Transverse colon (tissue), 4 donors: Measurements from ENCODE around the gene RNF144A. TPM values are rescaled to one million over a fixed set of nuclear protein-coding genes. Genes with fewer than 3 reads are reported as not detected.

Source experiments
- DNase-seq: peaks from one replicate; pipeline ENCODE4 v3.0.0-alpha.2; 2019
- H3K27ac ChIP-seq, 4 donors: fragments of 200-600 bp; sonication (generic); 2 replicates each; pipeline ENCODE4 v1.5.1; 2016 to 2018; ENCODE audit warnings: inconsistent platforms in 4 of 4
- H3K27me3 ChIP-seq: fragments of 200-600 bp; sonication (generic); 2 replicates; pipeline ENCODE4 v1.5.1; 2017; ENCODE audit warnings: inconsistent platforms
- H3K36me3 ChIP-seq, 4 donors: fragments of 200-600 bp; sonication (generic); 2 replicates each; pipeline ENCODE4 v1.5.1; 2017 to 2019; ENCODE audit warnings: inconsistent platforms in 4 of 4
- H3K4me1 ChIP-seq, 4 donors: fragments of 200-600 bp; sonication (generic); 2 replicates each; pipeline ENCODE4 v1.5.1; 2017 to 2020; ENCODE audit warnings: inconsistent platforms in 4 of 4
- H3K4me3 ChIP-seq, 4 donors: fragments of 200-600 bp; sonication (generic); 1 replicate in 1 of 4; 2 replicates in 3 of 4; pipeline versions ENCODE4 v1.5.1 to v1.6.1; 2017 to 2019; ENCODE audit warnings: inconsistent platforms in 4 of 4
- H3K9me3 ChIP-seq, 2 donors: fragments of 200-600 bp; sonication (generic); 2 replicates each; pipeline ENCODE4 v1.5.1; 2017 to 2019; ENCODE audit warnings: inconsistent platforms in 2 of 2
- EP300 ChIP-seq: sonication (generic); formaldehyde crosslinking; IDR thresholded peaks from one replicate; pipeline ENCODE4 v1.6.1; 2017; ENCODE audit warnings: antibody characterized with exemption, low read depth
- POLR2A ChIP-seq: fragments of 450-650 bp; IDR thresholded peaks from one replicate; pipeline ENCODE4 v1.6.1; 2016; ENCODE audit warnings: antibody characterized with exemption, mild to moderate bottlenecking, moderate library complexity
- POLR2AphosphoS5 ChIP-seq, 3 donors: sonication (generic); formaldehyde crosslinking; IDR thresholded peaks; one replicate each; pipeline ENCODE4 v1.6.1; 2016; ENCODE audit warnings: antibody characterized with exemption in 3 of 3
- WGBS, 2 donors: methylation state at CpG; one replicate each; pipeline ENCODE4 v1.1.5; 2018; ENCODE audit warnings: low coverage in 1 of 2; 5-methylcytosine and 5-hydroxymethylcytosine counted together
- in situ Hi-C, 4 donors: fragments of 200-750 bp; cut with MboI; loops; one replicate each; pipeline versions ENCODE4 v1.15.0 to v1.15.1; 2017; ENCODE audit warnings: low sequenced_read_pairs in 3 of 4, low pct_ligation_motif_present in 1 of 4, low pct_unique_long_range_greater_than_20kb in 1 of 4
- intact Hi-C: fragments of 100-400 bp; cut with DNase I; formaldehyde crosslinking; loops from one replicate; pipeline ENCODE4 v1.15.1; 2023; ENCODE audit warnings: low total_unique reads
- total RNA-seq, 4 donors: library from RNA; depleted of rRNA; stranded (reverse); fragments of >200 nt; gene quantifications; one replicate each; pipeline ENCODE4 v1.1.0, GENCODE V29; 2016
- TF ChIP-seq, protein P1 (sequence below), 5 experiments: fragments of 200-600 bp in 3 of 5; fragments of 450-650 bp in 2 of 5; sonication (generic) in 3 of 5; IDR thresholded peaks; 1 replicate in 2 of 5; 2 replicates in 3 of 5; pipeline ENCODE4 v1.5.1; 2016 to 2017; ENCODE audit warnings: antibody characterized with exemption in 5 of 5, inconsistent platforms in 3 of 5, mild to moderate bottlenecking in 2 of 5, moderate library complexity in 1 of 5

RNF144A gene
- total RNA-seq, 4 donors from 2014 or later = 24.0 to 145 (median 83.0) TPM

DNA sequence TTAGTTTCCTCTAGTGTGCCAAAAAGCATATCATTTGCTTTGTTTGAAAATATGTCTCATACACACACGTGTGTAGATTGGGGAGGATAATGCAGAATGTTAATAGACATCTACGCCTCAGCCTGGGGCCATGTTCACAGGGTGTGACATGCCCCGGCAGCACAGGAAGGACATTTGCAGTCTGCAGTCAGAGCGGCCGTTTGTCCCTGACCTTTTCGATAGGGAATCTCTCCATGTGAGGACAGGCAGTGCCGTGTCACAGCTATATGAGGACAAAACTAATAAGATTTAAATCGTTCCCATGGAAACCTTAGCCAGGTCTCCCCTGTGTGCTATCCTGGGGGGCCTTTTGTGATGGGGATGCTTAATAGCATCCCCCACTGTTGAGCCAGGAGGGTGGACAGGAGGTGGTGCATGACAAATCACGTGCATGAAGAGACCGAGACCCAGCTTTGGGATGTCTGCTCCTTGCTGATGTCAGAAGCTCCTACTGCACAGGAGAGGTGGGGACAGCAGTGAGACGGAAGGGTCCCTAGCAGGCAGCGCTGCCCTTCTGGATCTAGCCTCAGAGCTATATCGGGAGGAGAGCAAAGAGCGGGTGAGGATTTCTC lies 100.6 kb downstream of the RNF144A start:
- Histone ChIP-seq H3K4me1 (peaks cover 4 to 12% (median 7%) of the 10 kb centered on the region in 4 donors), H3K4me3 (no peak overlapping the region), H3K27ac (no peak overlapping the region), H3K9me3 (no peaks in the 10 kb centered on the region), H3K36me3 (no peaks in the 10 kb centered on the region), H3K27me3 (no peaks in the 10 kb centered on the region)
- 83 to 85% methylated on average over 7 to 14 of the region's 14 CpGs for WGBS, 2 donors
- intact Hi-C loops (loop anchor here (10.0 kb wide), 1 partner anchor 103 kb away; the partner anchor contains the start of gene RNF144A), in situ Hi-C loops (loop anchor here in 1 of 4 donors (25.0 kb wide), 1 partner anchor 105 kb away; the partner anchor contains the start of gene RNF144A)
- TF ChIP-seq EP300 (no peak), POLR2A (no peak), POLR2AphosphoS5 (IDR thresholded peaks at IDR 0.05) (no peak)
- TF ChIP-seq, protein P1, sequence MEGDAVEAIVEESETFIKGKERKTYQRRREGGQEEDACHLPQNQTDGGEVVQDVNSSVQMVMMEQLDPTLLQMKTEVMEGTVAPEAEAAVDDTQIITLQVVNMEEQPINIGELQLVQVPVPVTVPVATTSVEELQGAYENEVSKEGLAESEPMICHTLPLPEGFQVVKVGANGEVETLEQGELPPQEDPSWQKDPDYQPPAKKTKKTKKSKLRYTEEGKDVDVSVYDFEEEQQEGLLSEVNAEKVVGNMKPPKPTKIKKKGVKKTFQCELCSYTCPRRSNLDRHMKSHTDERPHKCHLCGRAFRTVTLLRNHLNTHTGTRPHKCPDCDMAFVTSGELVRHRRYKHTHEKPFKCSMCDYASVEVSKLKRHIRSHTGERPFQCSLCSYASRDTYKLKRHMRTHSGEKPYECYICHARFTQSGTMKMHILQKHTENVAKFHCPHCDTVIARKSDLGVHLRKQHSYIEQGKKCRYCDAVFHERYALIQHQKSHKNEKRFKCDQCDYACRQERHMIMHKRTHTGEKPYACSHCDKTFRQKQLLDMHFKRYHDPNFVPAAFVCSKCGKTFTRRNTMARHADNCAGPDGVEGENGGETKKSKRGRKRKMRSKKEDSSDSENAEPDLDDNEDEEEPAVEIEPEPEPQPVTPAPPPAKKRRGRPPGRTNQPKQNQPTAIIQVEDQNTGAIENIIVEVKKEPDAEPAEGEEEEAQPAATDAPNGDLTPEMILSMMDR (IDR thresholded peaks at IDR 0.05) = no peak
- no peak for DNase-seq

DNA sequence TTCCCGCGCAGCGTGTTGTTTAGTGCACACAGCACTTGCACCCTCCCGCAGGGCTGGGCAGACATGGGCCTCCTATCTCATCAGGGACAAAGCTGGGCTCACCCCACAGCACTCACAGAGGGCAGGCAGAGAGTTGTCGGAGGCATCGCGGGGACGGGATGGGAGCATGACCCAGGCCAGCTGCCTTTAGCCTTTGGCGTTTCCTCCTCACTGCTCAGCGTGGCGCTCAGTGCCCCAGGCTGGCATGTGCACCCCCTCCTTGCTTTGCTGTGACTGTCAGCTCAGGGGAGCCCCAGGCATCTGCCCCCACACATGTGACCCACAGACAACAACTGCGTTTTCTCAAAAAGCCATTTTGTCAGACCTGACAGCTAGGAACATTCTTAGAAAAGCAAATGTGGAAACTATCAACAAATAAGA lies 101.1 kb downstream of the RNF144A start:
- no peak for DNase-seq
- Histone ChIP-seq H3K27ac (no peak overlapping the region), H3K9me3 (no peaks in the 10 kb centered on the region), H3K4me1 (peaks cover 4 to 12% (median 6%) of the 10 kb centered on the region in 4 donors), H3K36me3 (no peaks in the 10 kb centered on the region), H3K4me3 (no peak overlapping the region), H3K27me3 (no peaks in the 10 kb centered on the region)
- peak in 1 of 3 donors; percentile 13 for TF ChIP-seq POLR2AphosphoS5 (IDR thresholded peaks at IDR 0.05)
- TF ChIP-seq, protein P1 (IDR thresholded peaks at IDR 0.05) = no peak
- TF ChIP-seq EP300 = no peak
- TF ChIP-seq POLR2A = no peak
- in situ Hi-C loops (loop anchor here in 1 of 4 donors (25.0 kb wide), 1 partner anchor 106 kb away; the partner anchor contains the start of gene RNF144A), intact Hi-C loops (loop anchor here (10.0 kb wide), 1 partner anchor 103 kb away; the partner anchor contains the start of gene RNF144A)
- WGBS, 2 donors = 88 to 91% methylated on average over 9 to 12 of the region's 12 CpGs

DNA sequence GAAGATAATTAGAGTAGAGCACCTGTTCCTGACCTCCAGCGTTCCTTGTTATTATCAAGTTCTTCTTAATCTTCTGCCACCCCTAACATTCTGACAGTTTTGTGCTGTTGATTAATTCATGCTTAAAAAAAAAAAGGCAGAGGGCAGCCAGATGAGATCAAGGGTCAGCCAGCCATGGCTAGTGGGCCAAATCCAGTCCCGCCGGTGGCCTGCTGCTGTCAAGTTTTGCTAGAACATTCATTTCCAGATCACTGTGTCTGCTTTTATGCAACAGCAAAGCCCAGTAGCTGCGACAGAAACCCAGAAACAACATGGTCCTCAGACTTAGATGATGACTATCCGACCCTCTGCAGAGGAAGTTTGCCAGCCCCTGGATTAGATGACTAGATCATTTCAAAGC lies 101.6 kb downstream of the RNF144A start:
- Histone ChIP-seq H3K4me1 (peaks cover under 1 to 10% (median 6%) of the 10 kb centered on the region in 4 donors), H3K27me3 (no peaks in the 10 kb centered on the region), H3K9me3 (no peaks in the 10 kb centered on the region), H3K36me3 (no peaks in the 10 kb centered on the region), H3K4me3 (no peak overlapping the region), H3K27ac (no peak overlapping the region)
- no peak for DNase-seq
- TF ChIP-seq POLR2A (no peak), POLR2AphosphoS5 (IDR thresholded peaks at IDR 0.05) (no peak), EP300 (no peak)
- WGBS, 2 donors = 82 to 88% methylated on average over 1 to 5 of the region's 5 CpGs
- intact Hi-C loops (loop anchor here (10.0 kb wide), 1 partner anchor 104 kb away; the partner anchor contains the start of gene RNF144A), in situ Hi-C loops (loop anchor here in 1 of 4 donors (25.0 kb wide), 1 partner anchor 106 kb away; the partner anchor contains the start of gene RNF144A)

DNA sequence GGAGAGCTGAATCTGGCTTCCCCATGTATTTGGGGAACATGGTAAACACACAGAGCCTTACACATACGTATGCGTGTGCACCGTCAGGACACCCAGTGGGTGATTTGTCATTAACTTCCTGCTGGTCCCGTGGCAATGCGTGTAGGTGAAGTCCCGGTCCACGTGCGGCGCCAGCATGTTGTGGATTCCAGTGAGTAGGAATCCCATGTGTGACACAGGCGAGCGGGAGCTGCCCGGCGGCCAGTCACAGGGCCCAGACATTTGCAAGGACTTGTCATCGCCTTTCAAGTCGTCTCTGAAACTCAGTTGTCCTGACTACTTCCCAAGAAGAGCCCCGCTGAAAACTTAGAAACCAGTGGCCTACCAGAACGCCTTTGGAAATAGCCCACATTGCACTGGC lies 102.0 kb downstream of the RNF144A start:
- WGBS, 2 donors = 94% methylated on average over 17 of the region's 17 CpGs; no CpG with 5 or more reads in 1 of the 2 donors
- Histone ChIP-seq H3K4me3 (no peak overlapping the region), H3K27me3 (no peaks in the 10 kb centered on the region), H3K9me3 (no peaks in the 10 kb centered on the region), H3K4me1 (peaks cover 0 to 8% (median 5%) of the 10 kb centered on the region in 4 donors), H3K27ac (no peak overlapping the region), H3K36me3 (no peaks in the 10 kb centered on the region)
- intact Hi-C loops (loop anchor here (10.0 kb wide), 1 partner anchor 104 kb away; the partner anchor contains the start of gene RNF144A), in situ Hi-C loops (loop anchor here in 1 of 4 donors (25.0 kb wide), 1 partner anchor 107 kb away; the partner anchor contains the start of gene RNF144A)
- no peak for DNase-seq
- TF ChIP-seq POLR2AphosphoS5 (IDR thresholded peaks at IDR 0.05) (no peak), EP300 (no peak)

DNA sequence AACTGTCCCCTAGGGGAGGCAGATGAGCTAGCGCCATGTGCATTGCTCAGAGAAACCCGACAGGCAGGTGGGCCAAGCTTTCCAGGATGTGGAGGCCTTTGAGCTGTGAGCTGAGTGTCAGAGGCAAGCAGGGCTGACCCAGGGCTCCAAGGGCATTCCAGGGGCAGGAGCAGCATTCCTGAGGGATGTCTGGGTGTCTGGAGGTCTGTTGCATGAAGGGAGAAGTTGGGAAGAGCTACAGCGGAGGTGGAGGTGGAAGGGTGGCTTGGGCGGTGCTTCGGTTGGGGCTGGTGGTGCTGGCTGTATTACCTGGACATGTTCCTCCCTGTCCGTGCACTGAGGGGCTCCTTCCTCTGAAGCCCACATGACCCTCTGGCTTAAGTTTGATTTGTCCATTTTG lies 102.8 kb downstream of the RNF144A start:
- no peak overlapping the region for H3K4me3 ChIP-seq
- no peaks in the 10 kb centered on the region for H3K36me3 ChIP-seq
- TF ChIP-seq, protein P1 (IDR thresholded peaks at IDR 0.05) = no peak
- TF ChIP-seq POLR2AphosphoS5 (IDR thresholded peaks at IDR 0.05) (no peak), POLR2A (no peak), EP300 (no peak)
- WGBS, 2 donors = 93% methylated on average over 6 of the region's 6 CpGs; no CpG with 5 or more reads in 1 of the 2 donors
- no peak for DNase-seq
- in situ Hi-C loops (loop anchor here in 2 of 4 donors (10.0 to 25.0 kb wide), 2 partner anchors 108 to 115 kb away; partner anchors contain the start of gene RNF144A (in 1 of the 2)), intact Hi-C loops (no loop called here)
- H3K4me1 ChIP-seq = peaks cover 0 to 7% (median 5%) of the 10 kb centered on the region in 4 donors
- H3K9me3 ChIP-seq = no peaks in the 10 kb centered on the region
- H3K27me3 ChIP-seq = no peaks in the 10 kb centered on the region
- no peak overlapping the region for H3K27ac ChIP-seq
